B cell (primary cell): ENCODE data around the gene SPTBN1. TPM values are rescaled to one million over a fixed set of nuclear protein-coding genes. Genes with fewer than 3 reads are reported as not detected.

Source experiments
- ATAC-seq: fragments of 200-7000 bp; cut with Tn5 transposase; one replicate; pipeline ENCODE4 v1.10.0; 2021; ENCODE audit warnings: low read depth, mild to moderate bottlenecking, moderate number of reproducible peaks, moderate library complexity
- CTCF ChIA-PET: fragments of 350-600 bp; sonication (Branson Sonifier 250); formaldehyde crosslinking; loops from one replicate; lab custom pipeline; 2021; ENCODE audit warnings: antibody characterized with exemption, inconsistent platforms; lab: Charles Lee
- POLR2A ChIA-PET: fragments of 350-600 bp; sonication (Branson Sonifier 250); formaldehyde crosslinking; loops from one replicate; lab custom pipeline; 2021; ENCODE audit warnings: antibody characterized with exemption; lab: Charles Lee
- DNase-seq: peaks from one replicate; pipeline ENCODE4 v3.0.0; 2013
- H2AFZ ChIP-seq: 2 replicates; pipeline ENCODE4 v1.6.1; 2012; ENCODE audit warnings: mild to moderate bottlenecking, low read depth, low read length; ENCODE audit not compliant: insufficient read depth, poor library complexity, severe bottlenecking
- H3K27ac ChIP-seq, 2 donors: 1 replicate in 1 of 2; 2 replicates in 1 of 2; pipeline ENCODE4 v1.5.1; 2012 to 2013; ENCODE audit warnings: low read length in 2 of 2, mild to moderate bottlenecking in 2 of 2, moderate library complexity in 1 of 2
- H3K27me3 ChIP-seq, 4 experiments: fragments of 200-600 bp in 1 of 4; sonication (generic) in 1 of 4; replicated peaks in 1 of 4; 1 replicate in 2 of 4; 2 replicates in 2 of 4; pipeline versions ENCODE4 v1.6.1 to v1.7.0; 2013 to 2016; ENCODE audit warnings: low read length in 3 of 4, mild to moderate bottlenecking in 2 of 4, mixed read lengths in 1 of 4, moderate library complexity in 1 of 4; ENCODE audit not compliant: insufficient read depth in 4 of 4, control insufficient read depth in 3 of 4; ENCODE audit errors: control extremely low read depth in 1 of 4
- H3K36me3 ChIP-seq, 2 experiments: replicated peaks in 1 of 2; 1 replicate in 1 of 2; 2 replicates in 1 of 2; pipeline versions ENCODE4 v1.6.1 to v1.7.1; 2013; ENCODE audit warnings: low read length in 1 of 2; ENCODE audit not compliant: insufficient read depth in 2 of 2, control insufficient read depth in 1 of 2; ENCODE audit errors: control extremely low read depth in 1 of 2, extremely low read depth in 1 of 2
- H3K4me1 ChIP-seq, 2 donors: fragments of 200-600 bp in 1 of 2; sonication (generic) in 1 of 2; 1 replicate in 1 of 2; 2 replicates in 1 of 2; pipeline versions ENCODE4 v1.5.1 to v1.6.1; 2013 to 2017; ENCODE audit warnings: low read length in 2 of 2; ENCODE audit not compliant: control insufficient read depth in 2 of 2, insufficient read depth in 2 of 2
- H3K4me2 ChIP-seq: replicated peaks from 2 replicates; pipeline ENCODE3; 2012; ENCODE audit warnings: mild to moderate bottlenecking, low read depth, low read length; ENCODE audit not compliant: poor library complexity, severe bottlenecking
- H3K4me3 ChIP-seq, 5 experiments: fragments of 200-600 bp in 1 of 5; sonication (generic) in 1 of 5; 1 replicate in 3 of 5; 2 replicates in 2 of 5; pipeline versions ENCODE4 v1.5.1 to v1.7.0; 2011 to 2016; ENCODE audit warnings: low read length in 4 of 5, mild to moderate bottlenecking in 4 of 5, low read depth in 2 of 5, control low read depth in 1 of 5, moderate library complexity in 1 of 5; ENCODE audit not compliant: insufficient read depth in 1 of 5; ENCODE audit errors: control extremely low read depth in 1 of 5, extremely low read depth in 1 of 5
- H3K79me2 ChIP-seq: fragments of 200-600 bp; sonication (generic); one replicate; pipeline ENCODE4 v1.6.0; 2016; ENCODE audit warnings: low read length; ENCODE audit not compliant: control insufficient read depth, insufficient read depth
- H3K9ac ChIP-seq: fragments of 200-600 bp; sonication (generic); 2 replicates; pipeline ENCODE4 v1.6.1; 2017; ENCODE audit warnings: mild to moderate bottlenecking, low read length, moderate library complexity
- H3K9me3 ChIP-seq, 3 donors: one replicate each; pipeline versions ENCODE4 v1.6.1 to v1.7.1; 2013; ENCODE audit warnings: low read length in 2 of 3; ENCODE audit not compliant: control insufficient read depth in 2 of 3, insufficient read depth in 1 of 3; ENCODE audit errors: control extremely low read depth in 1 of 3
- H4K20me1 ChIP-seq: 2 replicates; pipeline ENCODE4 v1.6.0; 2012; ENCODE audit warnings: mild to moderate bottlenecking, low read length; ENCODE audit not compliant: insufficient read depth, control insufficient read depth, poor library complexity, severe bottlenecking
- H3K27ac Mint-ChIP-seq: one replicate; pipeline ENCODE4 v1.8.0; 2021; ENCODE audit warnings: mixed read lengths
- H3K27me3 Mint-ChIP-seq: one replicate; pipeline ENCODE4 v1.8.0; 2021; ENCODE audit warnings: mixed read lengths
- H3K4me1 Mint-ChIP-seq: one replicate; pipeline ENCODE4 v1.8.0; 2021; ENCODE audit warnings: mixed read lengths
- H3K4me3 Mint-ChIP-seq: one replicate; pipeline ENCODE4 v1.8.0; 2021; ENCODE audit warnings: mixed read lengths
- H3K9me3 Mint-ChIP-seq: one replicate; pipeline ENCODE4 v1.8.0; 2022; ENCODE audit warnings: mixed read lengths; ENCODE audit not compliant: insufficient read depth
- CTCF ChIP-seq: fragments of 200-600 bp; IDR thresholded peaks from one replicate; pipeline ENCODE4 v1.8.0; 2022; ENCODE audit warnings: antibody characterized with exemption, mild to moderate bottlenecking
- EZH2 ChIP-seq: IDR thresholded peaks from 2 replicates; pipeline ENCODE4 v1.6.1; 2012; ENCODE audit warnings: borderline replicate concordance, low read depth, mild to moderate bottlenecking, moderate library complexity, low read length; ENCODE audit not compliant: insufficient read depth, poor library complexity, severe bottlenecking
- WGBS: methylation state at CpG from one replicate; pipeline ENCODE4 v1.1.5; 2013; ENCODE audit warnings: missing lambda C conversion rate; ENCODE audit not compliant: insufficient coverage; 5-methylcytosine and 5-hydroxymethylcytosine counted together
- intact Hi-C: fragments of 100-400 bp; cut with micrococcal nuclease; formaldehyde crosslinking; loops from one replicate; pipeline ENCODE4 v1.10.0; 2022
- polyA plus RNA-seq: library from polyadenylated mRNA; depleted of rRNA; stranded (reverse); fragments of >200 nt; gene quantifications from 2 replicates; pipeline ENCODE4 v1.2.3, GENCODE V29; 2012
- total RNA-seq, 2 donors: library from RNA; stranded (reverse); fragments of 120-200 nt in 1 of 2; gene quantifications; 1 replicate in 1 of 2; 2 replicates in 1 of 2; pipeline versions ENCODE4 v1.2.3 to v1.2.4, GENCODE V29; 2013 to 2022

The SPTBN1 gene
- total and polyA plus RNA-seq, 2 donors (not counting 1 experiment from before 2014, with no cell fraction given): 43.7 to 144 TPM

- no peaks in the 10 kb centered on the region for H4K20me1 ChIP-seq
- H3K36me3 ChIP-seq: no peaks in the 10 kb centered on the region
- peaks cover 0 to 7% (median 4%) of the 10 kb centered on the region in 3 donors for H3K9me3 ChIP-seq
- Mint-ChIP-seq H3K4me1 (peaks cover 5% of the 10 kb centered on the region), H3K4me3 (no peak overlapping the region), H3K9me3 (no peaks in the 10 kb centered on the region), H3K27me3 (peaks cover 10% of the 10 kb centered on the region), H3K27ac (no peak overlapping the region)
- ChIA-PET CTCF (no interaction called here), POLR2A (no interaction called here)
- H3K4me2 ChIP-seq: no peak overlapping the region
- peaks cover 3 to 5% of the 10 kb centered on the region in 2 donors for H3K4me1 ChIP-seq
- H3K27me3 ChIP-seq: peaks cover 0 to 22% (median 2%) of the 10 kb centered on the region in 4 experiments
- ATAC-seq (no peak), DNase-seq (no peak)
- H3K79me2 ChIP-seq: no peaks in the 10 kb centered on the region
- no peak overlapping the region for H3K4me3 ChIP-seq
- TF ChIP-seq CTCF (no peak), EZH2 (no peak)
- WGBS: no CpG with 5 or more reads among the region's 2 CpGs
- no peak overlapping the region for H2AFZ ChIP-seq
- H3K9ac ChIP-seq: no peak overlapping the region
- intact Hi-C loops: no loop called here
- H3K27ac ChIP-seq: no peak overlapping the region
These were observed 32.9 kb upstream of the SPTBN1 start for GRCh38 chr2:54423213-54423612.

DNA sequence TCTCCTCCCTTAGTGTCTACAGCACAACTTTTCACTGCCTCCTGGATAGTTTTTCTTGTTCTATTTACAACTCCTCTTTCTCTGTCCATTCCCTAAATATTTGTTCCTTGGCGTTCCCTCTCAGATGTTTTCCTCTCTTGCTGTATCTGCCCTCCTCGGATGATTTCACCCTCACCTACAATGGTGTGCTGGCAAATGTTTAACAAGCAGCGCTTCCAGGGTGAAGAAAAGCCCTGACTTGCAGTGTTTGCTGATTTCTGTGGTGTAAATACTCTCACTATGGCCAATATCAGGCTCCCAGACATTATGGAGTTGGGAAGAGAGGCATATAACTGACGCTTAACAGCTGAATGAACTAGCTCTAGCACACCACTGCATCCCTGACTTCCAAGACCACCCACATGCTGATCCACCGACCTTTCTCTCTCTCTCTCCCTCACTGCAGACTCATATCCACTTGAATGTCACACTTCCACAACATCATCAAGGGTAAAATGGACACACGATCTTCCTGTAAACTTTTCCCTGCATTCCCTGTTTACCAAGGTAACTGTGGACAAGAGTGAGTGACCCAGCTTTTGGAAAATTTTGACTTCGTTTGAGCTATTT lies 31.5 kb upstream of the SPTBN1 start:
- CTCF ChIA-PET: no interaction called here
- Histone ChIP-seq H4K20me1 (no peaks in the 10 kb centered on the region), H3K9me3 (peaks cover 0 to 7% (median 6%) of the 10 kb centered on the region in 3 donors), H3K27me3 (peaks cover 0 to 22% (median 2%) of the 10 kb centered on the region in 4 experiments), H3K4me2 (no peak overlapping the region), H2AFZ (no peak overlapping the region), H3K79me2 (no peaks in the 10 kb centered on the region), H3K36me3 (no peaks in the 10 kb centered on the region), H3K4me1 (peaks cover 3 to 5% of the 10 kb centered on the region in 2 donors), H3K9ac (no peak overlapping the region), H3K4me3 (no peak overlapping the region), H3K27ac (no peak overlapping the region)
- no peaks in the 10 kb centered on the region for H3K9me3 Mint-ChIP-seq
- H3K4me3 Mint-ChIP-seq: no peak overlapping the region
- DNase-seq (no peak), ATAC-seq (no peak)
- no peak overlapping the region for H3K27ac Mint-ChIP-seq
- intact Hi-C loops: no loop called here
- peaks cover 5% of the 10 kb centered on the region for H3K4me1 Mint-ChIP-seq
- 96% methylated on average over 4 of the region's 7 CpGs for WGBS
- TF ChIP-seq EZH2: no peak
- POLR2A ChIA-PET: no interaction called here
- peaks cover 10% of the 10 kb centered on the region for H3K27me3 Mint-ChIP-seq
